ENCODE data around the gene FAM181A. TPM values are rescaled to one million over a fixed set of nuclear protein-coding genes. Genes with fewer than 3 reads are reported as not detected.

FAM181A gene
- total and polyA plus RNA-seq, 4 donors, result not detected

DNA sequence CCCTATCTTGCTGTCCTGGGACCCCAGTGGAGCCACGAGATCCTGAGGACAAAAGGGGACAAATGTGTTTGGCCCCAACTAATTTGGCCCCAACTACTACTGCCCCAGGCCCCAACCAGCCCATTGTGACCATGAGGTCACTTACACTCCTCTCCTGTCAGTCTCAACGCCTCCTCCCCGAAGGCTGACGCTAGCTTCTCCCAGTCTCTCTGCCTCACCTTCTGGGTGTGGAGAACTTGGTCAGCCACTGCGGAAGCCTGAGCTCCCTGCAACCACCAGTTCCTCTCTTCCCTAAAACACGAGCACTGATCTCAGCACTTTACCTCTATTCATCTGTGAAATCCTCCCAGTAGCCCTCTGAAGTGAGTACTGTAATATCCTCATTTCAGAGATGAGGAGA is 13.3 kb downstream of the FAM181A start:
- 86 to 91% methylated on average over 6 of the region's 6 CpGs for WGBS, 2 donors
- H3K4me1 ChIP-seq (ENCODE audit: control insufficient read depth in 1 of 2, insufficient read depth in 2 of 2, low read length in 2 of 2), result no peaks in the 10 kb centered on the region
- no peaks in the 10 kb centered on the region for H3K9me3 ChIP-seq (ENCODE audit: control insufficient read depth, low read length)
- peak overlapping the region; percentile 28 to 37 for H3K27ac ChIP-seq (ENCODE audit: low read depth in 1 of 2, low read length in 2 of 2)
- no peak overlapping the region for H3K4me3 ChIP-seq (ENCODE audit: low read length in 2 of 2)
- DNase-seq, result no peak
- H3K36me3 ChIP-seq (ENCODE audit: control insufficient read depth in 1 of 2, insufficient read depth in 2 of 2, low read length in 1 of 2), result peaks cover 0 to 4% of the 10 kb centered on the region in 2 donors
- no peak for ATAC-seq (ENCODE audit: low FRiP score)
- intact Hi-C loops (cut with DNase I), result no loop called here
- no peaks in the 10 kb centered on the region for H3K27me3 ChIP-seq (ENCODE audit: control insufficient read depth in 1 of 2, insufficient read depth in 2 of 2, low read length in 1 of 2)

- peak overlapping the region; percentile 89 to 96 for H3K27ac ChIP-seq (ENCODE audit: low read depth in 1 of 2, low read length in 2 of 2)
These were observed 14.3 kb downstream of the FAM181A start for GRCh38 chr14:93941293-93941910.

GRCh38 chr14:93943052-93943451 is 15.9 kb downstream of the FAM181A start:
- H3K36me3 ChIP-seq (ENCODE audit: control insufficient read depth in 1 of 2, insufficient read depth in 2 of 2, low read length in 1 of 2), result peaks cover 0 to 8% of the 10 kb centered on the region in 2 donors
- intact Hi-C loops (cut with DNase I), result no loop called here
- WGBS, 2 donors, result 94 to 95% methylated on average over 10 of the region's 10 CpGs
- no peak for DNase-seq
- no peaks in the 10 kb centered on the region for H3K4me1 ChIP-seq (ENCODE audit: control insufficient read depth in 1 of 2, insufficient read depth in 2 of 2, low read length in 2 of 2)
- H3K4me3 ChIP-seq (ENCODE audit: low read length in 2 of 2), result no peak overlapping the region
- H3K27ac ChIP-seq (ENCODE audit: low read depth in 1 of 2, low read length in 2 of 2), result no peak overlapping the region
- no peak for ATAC-seq (ENCODE audit: low FRiP score)
- H3K9me3 ChIP-seq (ENCODE audit: control insufficient read depth, low read length), result no peaks in the 10 kb centered on the region
- no peaks in the 10 kb centered on the region for H3K27me3 ChIP-seq (ENCODE audit: control insufficient read depth in 1 of 2, insufficient read depth in 2 of 2, low read length in 1 of 2)

More at GRCh38 chr14:93941293-93941910, 14.3 kb downstream of the FAM181A start:
- Histone ChIP-seq H3K36me3 (ENCODE audit: control insufficient read depth in 1 of 2, insufficient read depth in 2 of 2, low read length in 1 of 2) (peaks cover 0 to 6% of the 10 kb centered on the region in 2 donors), H3K4me3 (ENCODE audit: low read length in 2 of 2) (no peak overlapping the region), H3K27me3 (ENCODE audit: control insufficient read depth in 1 of 2, insufficient read depth in 2 of 2, low read length in 1 of 2) (no peaks in the 10 kb centered on the region), H3K9me3 (ENCODE audit: control insufficient read depth, low read length) (no peaks in the 10 kb centered on the region), H3K4me1 (ENCODE audit: control insufficient read depth in 1 of 2, insufficient read depth in 2 of 2, low read length in 2 of 2) (no peaks in the 10 kb centered on the region)
- 14 to 31% methylated on average over 16 of the region's 16 CpGs for WGBS, 2 donors
- intact Hi-C loops (cut with DNase I), result no loop called here
- DNase-seq (peak in 1 of 2 donors; percentile 64), ATAC-seq (ENCODE audit: low FRiP score) (no peak)

DNA sequence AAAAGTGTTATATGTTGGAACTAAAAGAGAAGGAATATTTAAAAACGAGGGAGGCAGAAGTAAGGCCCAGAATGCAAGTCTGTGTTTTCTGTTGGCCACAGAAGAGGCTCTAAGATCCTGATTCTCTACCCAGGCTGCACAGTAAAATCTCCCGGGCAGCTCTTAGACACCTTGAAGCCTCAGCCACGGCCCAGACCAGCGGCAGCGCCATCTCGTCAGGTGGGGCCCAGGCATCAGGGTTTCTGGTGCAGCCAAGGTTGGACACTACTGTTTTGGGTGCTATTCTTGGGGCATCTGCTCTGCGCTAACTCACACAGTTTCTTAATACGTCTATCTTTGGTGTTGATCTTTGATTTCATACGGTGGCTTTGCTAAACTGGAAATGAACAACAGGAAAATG is 16.8 kb downstream of the FAM181A start:
- WGBS, 2 donors, result 84 to 85% methylated on average over 9 of the region's 9 CpGs
- H3K27me3 ChIP-seq (ENCODE audit: control insufficient read depth in 1 of 2, insufficient read depth in 2 of 2, low read length in 1 of 2), result no peaks in the 10 kb centered on the region
- no peaks in the 10 kb centered on the region for H3K4me1 ChIP-seq (ENCODE audit: control insufficient read depth in 1 of 2, insufficient read depth in 2 of 2, low read length in 2 of 2)
- H3K9me3 ChIP-seq (ENCODE audit: control insufficient read depth, low read length), result no peaks in the 10 kb centered on the region
- no peak for ATAC-seq (ENCODE audit: low FRiP score)
- H3K36me3 ChIP-seq (ENCODE audit: control insufficient read depth in 1 of 2, insufficient read depth in 2 of 2, low read length in 1 of 2), result peaks cover 0 to 8% of the 10 kb centered on the region in 2 donors
- H3K4me3 ChIP-seq (ENCODE audit: low read length in 2 of 2), result no peak overlapping the region
- intact Hi-C loops (cut with DNase I), result no loop called here
- H3K27ac ChIP-seq (ENCODE audit: low read depth in 1 of 2, low read length in 2 of 2), result no peak overlapping the region
- DNase-seq, result no peak

DNA sequence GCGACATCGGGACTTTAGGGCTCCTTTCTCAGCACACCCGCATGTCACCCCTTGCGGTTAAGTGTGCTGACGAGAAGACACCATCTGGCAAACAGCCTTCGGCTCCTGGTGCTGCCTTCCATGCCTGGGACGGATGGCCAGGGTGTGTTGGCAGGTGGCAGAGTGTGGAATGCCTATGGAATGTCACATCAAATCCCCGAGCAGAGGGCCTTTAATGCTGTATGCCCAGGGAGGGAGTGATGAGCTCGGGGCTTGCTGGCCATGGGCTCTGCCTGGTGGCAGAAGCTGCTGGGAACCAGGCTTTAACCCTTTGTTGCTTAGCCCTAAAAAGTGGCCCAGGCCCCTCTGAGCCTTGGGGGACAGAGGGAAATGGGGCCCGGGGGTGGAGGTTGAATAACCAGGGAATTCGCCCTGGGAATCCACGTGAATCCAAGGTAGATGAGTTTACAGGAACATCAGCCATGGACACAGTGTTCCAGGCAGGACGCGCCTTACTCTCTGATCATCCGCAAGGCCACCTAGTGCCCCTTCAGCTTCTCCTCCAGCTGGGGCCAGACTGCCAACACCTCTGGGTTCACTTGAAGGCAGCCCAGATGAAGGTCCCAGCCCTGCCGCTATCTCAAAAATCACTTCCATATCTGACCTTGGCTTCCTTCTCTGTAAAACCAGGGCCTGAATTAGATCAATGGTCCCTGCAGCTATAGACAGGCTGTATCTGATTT is 17.4 kb downstream of the FAM181A start:
- no peaks in the 10 kb centered on the region for H3K9me3 ChIP-seq (ENCODE audit: control insufficient read depth, low read length)
- no peak overlapping the region for H3K4me3 ChIP-seq (ENCODE audit: low read length in 2 of 2)
- intact Hi-C loops (cut with DNase I), result no loop called here
- H3K4me1 ChIP-seq (ENCODE audit: control insufficient read depth in 1 of 2, insufficient read depth in 2 of 2, low read length in 2 of 2), result no peaks in the 10 kb centered on the region
- DNase-seq, result no peak
- no peak overlapping the region for H3K27ac ChIP-seq (ENCODE audit: low read depth in 1 of 2, low read length in 2 of 2)
- no peak for ATAC-seq (ENCODE audit: low FRiP score)
- H3K36me3 ChIP-seq (ENCODE audit: control insufficient read depth in 1 of 2, insufficient read depth in 2 of 2, low read length in 1 of 2), result peaks cover 0 to 8% of the 10 kb centered on the region in 2 donors
- WGBS, 2 donors, result 73 to 76% methylated on average over 16 of the region's 16 CpGs
- H3K27me3 ChIP-seq (ENCODE audit: control insufficient read depth in 1 of 2, insufficient read depth in 2 of 2, low read length in 1 of 2), result no peaks in the 10 kb centered on the region

- DNase-seq (no peak), ATAC-seq (ENCODE audit: low FRiP score) (no peak)
- Histone ChIP-seq H3K4me3 (ENCODE audit: low read length in 2 of 2) (no peak overlapping the region), H3K27ac (ENCODE audit: low read depth in 1 of 2, low read length in 2 of 2) (no peak overlapping the region), H3K9me3 (ENCODE audit: control insufficient read depth, low read length) (no peaks in the 10 kb centered on the region), H3K27me3 (ENCODE audit: control insufficient read depth in 1 of 2, insufficient read depth in 2 of 2, low read length in 1 of 2) (no peaks in the 10 kb centered on the region), H3K36me3 (ENCODE audit: control insufficient read depth in 1 of 2, insufficient read depth in 2 of 2, low read length in 1 of 2) (peaks cover 0 to 8% of the 10 kb centered on the region in 2 donors), H3K4me1 (ENCODE audit: control insufficient read depth in 1 of 2, insufficient read depth in 2 of 2, low read length in 2 of 2) (no peaks in the 10 kb centered on the region)
- intact Hi-C loops (cut with DNase I), result no loop called here
- 80 to 84% methylated on average over 5 of the region's 5 CpGs for WGBS, 2 donors
These were observed 17.9 kb downstream of the FAM181A start for GRCh38 chr14:93945070-93945399.

- intact Hi-C loops (cut with DNase I), result no loop called here
- Histone ChIP-seq H3K36me3 (ENCODE audit: control insufficient read depth in 1 of 2, insufficient read depth in 2 of 2, low read length in 1 of 2) (peaks cover 0 to 8% of the 10 kb centered on the region in 2 donors), H3K27me3 (ENCODE audit: control insufficient read depth in 1 of 2, insufficient read depth in 2 of 2, low read length in 1 of 2) (no peaks in the 10 kb centered on the region), H3K4me3 (ENCODE audit: low read length in 2 of 2) (no peak overlapping the region), H3K4me1 (ENCODE audit: control insufficient read depth in 1 of 2, insufficient read depth in 2 of 2, low read length in 2 of 2) (no peaks in the 10 kb centered on the region), H3K9me3 (ENCODE audit: control insufficient read depth, low read length) (no peaks in the 10 kb centered on the region), H3K27ac (ENCODE audit: low read depth in 1 of 2, low read length in 2 of 2) (no peak overlapping the region)
- DNase-seq (no peak), ATAC-seq (ENCODE audit: low FRiP score) (no peak)
- WGBS, 2 donors, result 83 to 85% methylated on average over 6 of the region's 6 CpGs
These were observed 19.0 kb downstream of the FAM181A start for GRCh38 chr14:93946104-93946503.

GRCh38 chr14:93946541-93947090 is 19.5 kb downstream of the FAM181A start:
- WGBS, 2 donors, result 85 to 86% methylated on average over 7 of the region's 7 CpGs
- no peaks in the 10 kb centered on the region for H3K4me1 ChIP-seq (ENCODE audit: control insufficient read depth in 1 of 2, insufficient read depth in 2 of 2, low read length in 2 of 2)
- no peak overlapping the region for H3K4me3 ChIP-seq (ENCODE audit: low read length in 2 of 2)
- H3K9me3 ChIP-seq (ENCODE audit: control insufficient read depth, low read length), result no peaks in the 10 kb centered on the region
- no peak for DNase-seq
- H3K27me3 ChIP-seq (ENCODE audit: control insufficient read depth in 1 of 2, insufficient read depth in 2 of 2, low read length in 1 of 2), result no peaks in the 10 kb centered on the region
- intact Hi-C loops (cut with DNase I), result no loop called here
- no peak overlapping the region for H3K27ac ChIP-seq (ENCODE audit: low read depth in 1 of 2, low read length in 2 of 2)
- peaks cover 0 to 8% of the 10 kb centered on the region in 2 donors for H3K36me3 ChIP-seq (ENCODE audit: control insufficient read depth in 1 of 2, insufficient read depth in 2 of 2, low read length in 1 of 2)
- ATAC-seq (ENCODE audit: low FRiP score), result no peak

DNA sequence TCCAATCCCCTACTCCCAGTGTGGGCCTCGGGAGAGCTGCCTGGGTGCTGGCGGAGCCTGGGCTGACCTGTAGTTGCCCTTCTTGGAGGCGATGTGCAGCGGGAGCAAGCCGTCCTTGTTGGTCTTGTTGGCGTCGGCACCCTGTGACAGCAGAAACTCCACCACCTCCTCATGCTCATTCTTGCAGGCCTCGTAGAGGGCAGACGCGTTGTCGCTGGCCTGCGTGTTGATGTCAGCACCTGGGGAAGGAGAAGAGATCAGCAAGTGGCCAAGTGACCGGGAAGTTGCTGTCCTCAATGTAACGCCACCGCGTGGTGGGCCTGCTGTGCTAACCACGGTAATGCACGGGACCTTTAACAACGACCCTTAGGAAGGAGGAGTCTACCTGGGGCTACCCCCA is 20.1 kb downstream of the FAM181A start:
- no peak overlapping the region for H3K4me3 ChIP-seq (ENCODE audit: low read length in 2 of 2)
- WGBS, 2 donors, result 84% methylated on average over 19 of the region's 19 CpGs
- no peak overlapping the region for H3K27ac ChIP-seq (ENCODE audit: low read depth in 1 of 2, low read length in 2 of 2)
- intact Hi-C loops (cut with DNase I), result no loop called here
- peaks cover 0 to 8% of the 10 kb centered on the region in 2 donors for H3K36me3 ChIP-seq (ENCODE audit: control insufficient read depth in 1 of 2, insufficient read depth in 2 of 2, low read length in 1 of 2)
- no peaks in the 10 kb centered on the region for H3K27me3 ChIP-seq (ENCODE audit: control insufficient read depth in 1 of 2, insufficient read depth in 2 of 2, low read length in 1 of 2)
- H3K9me3 ChIP-seq (ENCODE audit: control insufficient read depth, low read length), result no peaks in the 10 kb centered on the region
- ATAC-seq (ENCODE audit: low FRiP score), result no peak
- DNase-seq, result no peak
- no peaks in the 10 kb centered on the region for H3K4me1 ChIP-seq (ENCODE audit: control insufficient read depth in 1 of 2, insufficient read depth in 2 of 2, low read length in 2 of 2)

All from aorta (tissue), 5 donors.